Measurements from ENCODE around the gene ZNRF2.

The ZNRF2 gene

GRCh38 chr7:30249986-30250774, 34.2 kb upstream of the ZNRF2 start:
- no peak overlapping the region for H3K27ac ChIP-seq (ENCODE audit: low read length)
- H3K27me3 ChIP-seq (ENCODE audit: control insufficient read depth, insufficient read depth, low read length) = no peaks in the 10 kb centered on the region
- H3K36me3 ChIP-seq (ENCODE audit: control insufficient read depth, low read depth, low read length) = no peaks in the 10 kb centered on the region
- H3K4me3 ChIP-seq (ENCODE audit: low read length) = no peak overlapping the region
- H3K9me3 ChIP-seq (ENCODE audit: control insufficient read depth, low read depth, low read length) = no peaks in the 10 kb centered on the region
- no peak overlapping the region for H3K9ac ChIP-seq (ENCODE audit: low read length)
- H3K4me1 ChIP-seq (ENCODE audit: control insufficient read depth, low read depth, low read length) = peaks cover 9% of the 10 kb centered on the region

GRCh38 chr7:30251708-30252329, 32.6 kb upstream of the ZNRF2 start:
- no peaks in the 10 kb centered on the region for H3K9me3 ChIP-seq (ENCODE audit: control insufficient read depth, low read depth, low read length)
- H3K36me3 ChIP-seq (ENCODE audit: control insufficient read depth, low read depth, low read length) = no peaks in the 10 kb centered on the region
- no peak overlapping the region for H3K27ac ChIP-seq (ENCODE audit: low read length)
- no peak overlapping the region for H3K4me3 ChIP-seq (ENCODE audit: low read length)
- no peaks in the 10 kb centered on the region for H3K27me3 ChIP-seq (ENCODE audit: control insufficient read depth, insufficient read depth, low read length)
- H3K9ac ChIP-seq (ENCODE audit: low read length) = no peak overlapping the region
- peaks cover 9% of the 10 kb centered on the region for H3K4me1 ChIP-seq (ENCODE audit: control insufficient read depth, low read depth, low read length)

- H3K4me1 ChIP-seq (ENCODE audit: control insufficient read depth, low read depth, low read length) = peaks cover 1% of the 10 kb centered on the region
- no peak overlapping the region for H3K4me3 ChIP-seq (ENCODE audit: low read length)
- H3K27ac ChIP-seq (ENCODE audit: low read length) = no peak overlapping the region
- H3K9ac ChIP-seq (ENCODE audit: low read length) = no peak overlapping the region
- H3K36me3 ChIP-seq (ENCODE audit: control insufficient read depth, low read depth, low read length) = no peaks in the 10 kb centered on the region
- no peaks in the 10 kb centered on the region for H3K9me3 ChIP-seq (ENCODE audit: control insufficient read depth, low read depth, low read length)
- no peaks in the 10 kb centered on the region for H3K27me3 ChIP-seq (ENCODE audit: control insufficient read depth, insufficient read depth, low read length)
These were observed 31.3 kb upstream of the ZNRF2 start for GRCh38 chr7:30252885-30253795.

- Histone ChIP-seq H3K9me3 (ENCODE audit: control insufficient read depth, low read depth, low read length) (no peaks in the 10 kb centered on the region), H3K4me3 (ENCODE audit: low read length) (no peak overlapping the region), H3K27me3 (ENCODE audit: control insufficient read depth, insufficient read depth, low read length) (no peaks in the 10 kb centered on the region), H3K4me1 (ENCODE audit: control insufficient read depth, low read depth, low read length) (no peaks in the 10 kb centered on the region), H3K36me3 (ENCODE audit: control insufficient read depth, low read depth, low read length) (no peaks in the 10 kb centered on the region), H3K27ac (ENCODE audit: low read length) (no peak overlapping the region), H3K9ac (ENCODE audit: low read length) (no peak overlapping the region)
These were observed 30.6 kb upstream of the ZNRF2 start for GRCh38 chr7:30253796-30254165.

GRCh38 chr7:30254248-30254647, 30.1 kb upstream of the ZNRF2 start:
- Histone ChIP-seq H3K9me3 (ENCODE audit: control insufficient read depth, low read depth, low read length) (no peaks in the 10 kb centered on the region), H3K27ac (ENCODE audit: low read length) (no peak overlapping the region), H3K9ac (ENCODE audit: low read length) (no peak overlapping the region)

GRCh38 chr7:30254717-30255063, 29.7 kb upstream of the ZNRF2 start:
- Histone ChIP-seq H3K36me3 (ENCODE audit: control insufficient read depth, low read depth, low read length) (no peaks in the 10 kb centered on the region), H3K9me3 (ENCODE audit: control insufficient read depth, low read depth, low read length) (no peaks in the 10 kb centered on the region), H3K4me1 (ENCODE audit: control insufficient read depth, low read depth, low read length) (no peaks in the 10 kb centered on the region), H3K27me3 (ENCODE audit: control insufficient read depth, insufficient read depth, low read length) (no peaks in the 10 kb centered on the region), H3K9ac (ENCODE audit: low read length) (no peak overlapping the region), H3K27ac (ENCODE audit: low read length) (no peak overlapping the region), H3K4me3 (ENCODE audit: low read length) (no peak overlapping the region)

More at GRCh38 chr7:30254248-30254647, 30.1 kb upstream of the ZNRF2 start:
- H3K36me3 ChIP-seq (ENCODE audit: control insufficient read depth, low read depth, low read length) = no peaks in the 10 kb centered on the region
- H3K27me3 ChIP-seq (ENCODE audit: control insufficient read depth, insufficient read depth, low read length) = no peaks in the 10 kb centered on the region
- H3K4me1 ChIP-seq (ENCODE audit: control insufficient read depth, low read depth, low read length) = no peaks in the 10 kb centered on the region
- H3K4me3 ChIP-seq (ENCODE audit: low read length) = no peak overlapping the region

- Histone ChIP-seq H3K36me3 (ENCODE audit: control insufficient read depth, low read depth, low read length) (no peaks in the 10 kb centered on the region), H3K9ac (ENCODE audit: low read length) (no peak overlapping the region), H3K4me1 (ENCODE audit: control insufficient read depth, low read depth, low read length) (no peaks in the 10 kb centered on the region), H3K27ac (ENCODE audit: low read length) (no peak overlapping the region), H3K9me3 (ENCODE audit: control insufficient read depth, low read depth, low read length) (no peaks in the 10 kb centered on the region), H3K4me3 (ENCODE audit: low read length) (no peak overlapping the region), H3K27me3 (ENCODE audit: control insufficient read depth, insufficient read depth, low read length) (no peaks in the 10 kb centered on the region)
These were observed 29.2 kb upstream of the ZNRF2 start for GRCh38 chr7:30255064-30255769.

GRCh38 chr7:30256349-30256858, 28.0 kb upstream of the ZNRF2 start:
- Histone ChIP-seq H3K4me1 (ENCODE audit: control insufficient read depth, low read depth, low read length) (no peaks in the 10 kb centered on the region), H3K36me3 (ENCODE audit: control insufficient read depth, low read depth, low read length) (no peaks in the 10 kb centered on the region), H3K4me3 (ENCODE audit: low read length) (no peak overlapping the region), H3K27me3 (ENCODE audit: control insufficient read depth, insufficient read depth, low read length) (no peaks in the 10 kb centered on the region), H3K9ac (ENCODE audit: low read length) (no peak overlapping the region), H3K27ac (ENCODE audit: low read length) (no peak overlapping the region), H3K9me3 (ENCODE audit: control insufficient read depth, low read depth, low read length) (no peaks in the 10 kb centered on the region)

GRCh38 chr7:30260246-30260768, 24.1 kb upstream of the ZNRF2 start:
- H3K4me1 ChIP-seq (ENCODE audit: control insufficient read depth, low read depth, low read length) = peaks cover 3% of the 10 kb centered on the region
- H3K27me3 ChIP-seq (ENCODE audit: control insufficient read depth, insufficient read depth, low read length) = no peaks in the 10 kb centered on the region
- no peak overlapping the region for H3K4me3 ChIP-seq (ENCODE audit: low read length)
- H3K9ac ChIP-seq (ENCODE audit: low read length) = no peak overlapping the region
- H3K9me3 ChIP-seq (ENCODE audit: control insufficient read depth, low read depth, low read length) = no peaks in the 10 kb centered on the region
- no peaks in the 10 kb centered on the region for H3K36me3 ChIP-seq (ENCODE audit: control insufficient read depth, low read depth, low read length)
- H3K27ac ChIP-seq (ENCODE audit: low read length) = no peak overlapping the region

GRCh38 chr7:30263090-30263710, 21.2 kb upstream of the ZNRF2 start:
- Histone ChIP-seq H3K4me3 (ENCODE audit: low read length) (no peak overlapping the region), H3K36me3 (ENCODE audit: control insufficient read depth, low read depth, low read length) (no peaks in the 10 kb centered on the region), H3K9ac (ENCODE audit: low read length) (no peak overlapping the region), H3K4me1 (ENCODE audit: control insufficient read depth, low read depth, low read length) (peaks cover 3% of the 10 kb centered on the region), H3K9me3 (ENCODE audit: control insufficient read depth, low read depth, low read length) (no peaks in the 10 kb centered on the region), H3K27me3 (ENCODE audit: control insufficient read depth, insufficient read depth, low read length) (no peaks in the 10 kb centered on the region), H3K27ac (ENCODE audit: low read length) (no peak overlapping the region)

Data from iPS-18a (cell line).